ENCODE data around the gene BAIAP2L1.

GRCh38 chr7:98296833-98297232, 104.1 kb downstream of the BAIAP2L1 start:
- no peak for TF ChIP-seq EZH2 (IDR thresholded peaks at IDR 0.05; ENCODE audit: insufficient read depth, low read length)
- TF ChIP-seq, protein P1, sequence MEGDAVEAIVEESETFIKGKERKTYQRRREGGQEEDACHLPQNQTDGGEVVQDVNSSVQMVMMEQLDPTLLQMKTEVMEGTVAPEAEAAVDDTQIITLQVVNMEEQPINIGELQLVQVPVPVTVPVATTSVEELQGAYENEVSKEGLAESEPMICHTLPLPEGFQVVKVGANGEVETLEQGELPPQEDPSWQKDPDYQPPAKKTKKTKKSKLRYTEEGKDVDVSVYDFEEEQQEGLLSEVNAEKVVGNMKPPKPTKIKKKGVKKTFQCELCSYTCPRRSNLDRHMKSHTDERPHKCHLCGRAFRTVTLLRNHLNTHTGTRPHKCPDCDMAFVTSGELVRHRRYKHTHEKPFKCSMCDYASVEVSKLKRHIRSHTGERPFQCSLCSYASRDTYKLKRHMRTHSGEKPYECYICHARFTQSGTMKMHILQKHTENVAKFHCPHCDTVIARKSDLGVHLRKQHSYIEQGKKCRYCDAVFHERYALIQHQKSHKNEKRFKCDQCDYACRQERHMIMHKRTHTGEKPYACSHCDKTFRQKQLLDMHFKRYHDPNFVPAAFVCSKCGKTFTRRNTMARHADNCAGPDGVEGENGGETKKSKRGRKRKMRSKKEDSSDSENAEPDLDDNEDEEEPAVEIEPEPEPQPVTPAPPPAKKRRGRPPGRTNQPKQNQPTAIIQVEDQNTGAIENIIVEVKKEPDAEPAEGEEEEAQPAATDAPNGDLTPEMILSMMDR (IDR thresholded peaks at IDR 0.05; ENCODE audit: insufficient read depth, low read depth, low read length): no peak
